ENCODE data around the gene ADCK2.
"Not testable (repeated sequence)": the region's sequence is repeated elsewhere in the genome, so short reads cannot be mapped to it uniquely, and the experiment has no call there.

Gene ADCK2

GRCh38 chr7:140646931-140647647, 25.7 kb upstream of the ADCK2 start:
- DNase-seq (ENCODE audit: low read depth in 2 of 2), result no peak

DNA sequence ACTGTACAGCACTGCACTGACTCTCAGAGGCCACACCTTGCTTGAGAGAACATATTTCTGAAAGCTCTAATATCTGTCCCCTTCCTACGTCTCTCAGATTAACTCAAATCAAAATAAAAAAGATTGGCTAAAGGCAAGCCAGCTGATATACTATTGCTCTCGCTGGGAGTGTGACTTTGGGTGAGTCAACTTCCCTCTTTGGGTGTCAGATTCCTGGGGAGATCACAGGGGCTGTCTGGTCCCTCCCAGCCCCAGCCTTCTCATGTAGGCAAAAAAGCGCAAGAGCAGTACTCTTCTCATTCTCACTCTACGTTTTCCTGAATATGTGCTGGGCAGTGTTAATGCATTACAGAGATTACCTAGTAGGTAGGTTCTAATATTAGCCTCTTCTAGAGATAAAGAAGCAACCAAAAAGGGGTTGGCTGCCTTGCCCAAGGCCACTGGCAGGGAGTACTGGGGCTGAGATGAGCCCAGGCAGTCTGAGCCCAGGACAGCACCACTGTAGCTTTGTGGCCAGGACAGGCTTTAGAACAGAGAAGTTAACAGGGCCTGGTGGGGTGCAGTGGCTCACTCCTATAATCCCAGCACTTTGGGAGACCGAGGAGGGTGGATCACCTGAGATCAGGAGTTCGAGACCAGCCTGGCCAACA, 23.1 kb upstream of the ADCK2 start:
- no peak for DNase-seq (ENCODE audit: low read depth in 2 of 2)

DNA sequence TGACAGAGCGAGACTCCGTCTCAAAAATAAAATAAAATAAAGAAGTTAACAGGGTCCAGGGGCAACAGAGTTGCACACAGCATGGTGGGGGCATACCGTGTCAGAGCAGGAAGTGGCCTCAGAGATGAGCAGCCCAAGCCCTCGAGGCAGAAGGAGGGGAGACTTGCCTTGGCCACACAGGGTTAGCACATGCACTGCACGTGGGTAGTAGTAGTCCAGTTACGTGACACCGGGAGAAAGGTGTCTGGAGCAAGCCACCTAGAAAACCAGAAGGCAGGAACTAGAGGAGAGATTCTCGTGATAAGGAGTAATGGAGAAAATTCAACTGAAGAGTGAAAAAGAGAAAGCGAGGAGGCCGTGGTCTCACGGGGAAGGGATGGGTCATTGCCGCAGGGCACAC, 22.4 kb upstream of the ADCK2 start:
- no peak for DNase-seq (ENCODE audit: low read depth in 2 of 2)

GRCh38 chr7:140653319-140654108, 19.2 kb upstream of the ADCK2 start:
- DNase-seq (ENCODE audit: low read depth in 2 of 2), result peak; percentile 65 to 75

DNA sequence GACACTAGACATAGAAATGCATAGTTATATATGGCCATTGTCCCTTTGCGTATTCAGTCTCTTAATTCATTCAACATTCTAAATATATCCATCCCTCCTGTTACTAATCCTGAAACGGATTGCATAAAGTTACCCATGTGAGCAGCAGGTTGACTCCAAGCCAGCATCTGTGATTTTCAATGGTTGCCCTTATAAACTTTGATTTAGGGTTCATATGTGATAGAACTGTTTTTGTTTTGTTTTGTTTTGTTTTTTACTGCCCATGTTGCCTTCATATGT, 18.7 kb upstream of the ADCK2 start:
- no peak for DNase-seq (ENCODE audit: low read depth in 2 of 2)

DNA sequence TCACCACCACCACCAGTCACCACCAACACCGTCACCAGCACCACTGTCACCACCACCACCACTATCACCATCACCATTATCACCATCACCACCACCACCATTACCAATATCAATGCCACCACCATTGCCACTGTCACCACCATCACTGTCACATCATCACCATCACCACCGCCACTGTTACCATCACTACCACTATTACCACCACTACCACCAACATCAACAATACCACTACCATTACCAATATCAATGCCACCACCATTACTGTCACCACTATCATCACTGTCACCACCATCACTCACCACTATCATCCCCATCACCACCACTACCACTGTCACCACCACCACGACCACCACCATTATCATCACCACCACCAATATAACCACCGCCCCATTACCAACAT, 18.1 kb upstream of the ADCK2 start:
- DNase-seq (ENCODE audit: low read depth in 2 of 2), result no peak

DNA sequence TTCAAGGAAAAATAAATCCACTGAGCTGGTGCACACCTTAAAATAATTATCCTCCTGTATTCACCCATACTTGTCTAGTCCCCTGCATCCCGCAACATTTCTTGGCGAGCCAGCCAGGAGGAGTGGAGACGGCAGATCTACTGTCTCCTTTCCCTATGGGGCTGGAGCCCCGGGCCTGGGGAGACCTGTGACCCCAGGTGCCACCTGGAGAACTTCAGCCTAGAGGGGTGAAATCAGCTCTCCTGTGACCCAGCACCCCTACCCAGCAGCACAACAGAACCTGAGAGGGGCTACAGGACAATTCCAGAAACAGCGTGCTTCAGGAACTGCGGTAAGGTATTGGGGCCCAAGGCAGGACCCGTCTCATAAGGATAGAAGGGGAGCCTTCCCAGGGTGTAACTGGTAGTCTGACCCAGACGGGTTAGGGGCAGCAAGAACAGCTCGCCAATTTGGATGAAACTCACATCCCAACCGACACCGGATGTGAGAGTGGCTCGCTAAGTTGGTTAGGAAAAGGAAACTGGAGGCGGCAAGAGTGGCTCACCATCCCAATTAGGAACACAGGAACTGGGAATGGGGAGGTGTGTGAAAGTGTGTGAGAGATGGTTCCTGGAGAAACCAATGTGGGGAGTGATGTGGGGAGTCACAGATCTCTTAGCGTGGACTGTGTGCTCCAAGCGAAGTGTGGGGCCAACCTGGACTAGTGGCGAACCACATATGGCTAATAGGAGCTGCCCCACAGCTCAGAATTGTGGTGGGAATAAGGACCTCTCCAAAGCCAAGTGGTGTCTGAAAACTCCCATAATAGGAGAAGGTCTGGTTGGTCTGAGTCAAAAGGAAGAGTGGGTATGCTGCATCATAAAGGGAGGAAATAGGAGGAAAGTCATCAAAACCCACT, 17.0 kb upstream of the ADCK2 start:
- DNase-seq (ENCODE audit: low read depth in 2 of 2), result no peak

DNA sequence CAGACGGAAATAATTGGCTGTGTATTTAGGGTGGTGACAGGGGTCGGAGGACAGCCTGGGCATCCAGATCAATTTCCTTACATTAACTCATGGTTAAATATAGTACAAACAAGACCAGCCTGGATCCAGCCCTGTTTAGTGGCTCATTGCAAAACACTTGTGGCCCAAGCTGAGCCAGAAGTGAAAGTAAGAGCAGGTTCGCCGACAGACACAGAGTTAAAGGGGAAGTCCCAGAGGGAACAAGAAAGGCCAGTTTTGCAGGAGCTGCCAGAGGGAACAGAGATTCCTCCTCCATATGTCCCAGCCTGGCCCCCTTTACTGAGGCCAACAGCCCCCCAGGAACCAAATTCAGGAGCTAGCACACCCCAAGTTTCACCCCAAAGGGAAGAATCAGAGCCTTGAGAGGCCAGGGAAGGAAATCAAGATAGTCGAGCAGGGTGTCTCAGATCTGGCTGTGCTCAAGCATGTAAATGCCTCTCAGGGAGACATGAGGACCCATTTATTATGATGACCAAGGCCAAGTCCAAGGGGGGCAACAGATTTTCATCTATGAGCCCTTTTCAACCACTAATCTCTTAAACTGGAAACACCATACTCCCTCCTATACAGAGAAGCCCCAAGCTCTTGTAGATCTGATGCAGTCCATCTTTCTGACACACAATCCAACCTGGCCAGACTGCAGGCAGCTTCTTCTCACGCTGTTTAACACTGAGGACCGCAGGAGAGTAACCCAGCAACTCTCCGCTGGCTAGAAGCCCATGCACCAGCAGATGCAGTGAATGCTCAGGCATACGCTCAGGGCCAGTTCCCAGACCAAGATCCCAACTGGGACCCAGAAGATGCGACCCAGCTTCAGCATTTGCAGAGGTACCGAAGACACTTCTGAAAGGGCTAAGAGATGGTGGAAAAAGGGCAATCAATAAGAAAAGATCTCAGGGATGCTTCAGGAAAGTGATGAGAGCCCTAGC, 15.9 kb upstream of the ADCK2 start:
- DNase-seq (ENCODE audit: low read depth in 2 of 2), result no peak

- DNase-seq (ENCODE audit: low read depth in 2 of 2), result no peak
These were observed 14.9 kb upstream of the ADCK2 start for GRCh38 chr7:140657891-140658290.

GRCh38 chr7:140659856-140660255, 12.9 kb upstream of the ADCK2 start:
- peak in 1 of 2 experiments; percentile 52 for DNase-seq (ENCODE audit: low read depth in 2 of 2)

GRCh38 chr7:140661124-140661523, 11.6 kb upstream of the ADCK2 start:
- no peak for DNase-seq (ENCODE audit: low read depth in 2 of 2)

- DNase-seq (ENCODE audit: low read depth in 2 of 2), result not testable (repeated sequence)
These were observed 9.8 kb upstream of the ADCK2 start for GRCh38 chr7:140662938-140663337.

GRCh38 chr7:140667476-140667875, 5.3 kb upstream of the ADCK2 start:
- no peak for DNase-seq (ENCODE audit: low read depth in 2 of 2)

GRCh38 chr7:140668641-140669040, 4.1 kb upstream of the ADCK2 start:
- no peak for DNase-seq (ENCODE audit: low read depth in 2 of 2)

DNA sequence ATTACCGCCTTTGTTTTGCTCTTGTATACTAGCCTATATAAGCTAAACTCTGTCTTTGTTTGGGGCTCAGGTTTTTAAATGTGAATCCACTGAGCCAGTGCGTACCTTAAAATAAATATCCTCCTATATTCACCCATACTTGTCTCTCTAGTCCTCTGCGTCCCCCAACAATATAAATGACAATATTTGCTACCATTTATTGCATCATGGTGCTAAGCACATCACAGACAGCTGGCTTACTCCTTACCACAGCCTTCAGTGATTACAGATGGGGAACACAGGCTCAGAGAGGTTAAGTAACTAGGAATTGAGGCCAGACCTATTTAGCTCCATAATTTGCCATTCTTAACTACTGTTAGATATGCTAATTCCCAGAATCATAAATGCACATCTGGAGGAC, 3.4 kb upstream of the ADCK2 start:
- DNase-seq (ENCODE audit: low read depth in 2 of 2), result no peak

GRCh38 chr7:140669862-140670261, 2.9 kb upstream of the ADCK2 start:
- not testable (repeated sequence) for DNase-seq (ENCODE audit: low read depth in 2 of 2)

GRCh38 chr7:140670343-140670935, 2.3 kb upstream of the ADCK2 start:
- DNase-seq (ENCODE audit: low read depth in 2 of 2), result no peak

GRCh38 chr7:140671966-140672365, 779 bp upstream of the ADCK2 start:
- no peak for DNase-seq (ENCODE audit: low read depth in 2 of 2)

DNA sequence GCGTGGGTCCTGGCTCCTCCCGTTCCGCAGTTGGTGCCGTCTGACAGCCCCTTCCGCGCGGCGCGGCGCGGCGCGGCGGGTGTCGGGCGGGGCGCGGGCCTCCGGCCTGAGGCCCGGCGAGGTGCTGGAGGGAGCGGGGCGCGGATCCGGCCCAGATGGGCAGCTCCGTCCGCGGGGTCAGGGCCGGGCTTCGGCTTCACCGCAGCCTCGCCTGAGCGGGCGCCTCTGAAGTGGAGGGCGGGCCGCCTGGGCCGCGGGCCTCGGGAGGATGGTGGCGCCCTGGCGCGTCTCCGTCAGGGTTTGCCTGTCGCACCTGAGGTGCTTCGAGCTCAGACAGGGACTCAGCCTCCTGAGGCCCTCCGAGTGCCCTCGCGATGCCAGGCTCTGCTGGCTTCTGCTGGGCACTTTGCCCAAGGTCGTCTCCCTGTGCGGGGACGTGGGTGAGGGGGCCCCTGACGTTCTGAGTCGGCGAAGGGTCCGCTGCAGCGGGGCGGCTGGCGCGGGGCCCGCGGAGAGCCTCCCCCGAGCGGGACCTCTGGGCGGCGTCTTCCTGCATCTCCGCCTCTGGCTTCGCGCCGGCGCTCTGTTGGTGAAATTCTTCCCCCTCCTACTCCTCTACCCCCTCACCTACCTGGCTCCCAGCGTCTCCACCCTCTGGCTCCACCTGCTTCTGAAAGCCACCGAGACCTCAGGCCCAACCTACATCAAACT, 473 bp downstream of the ADCK2 start:
- DNase-seq (ENCODE audit: low read depth in 2 of 2), result no peak

DNA sequence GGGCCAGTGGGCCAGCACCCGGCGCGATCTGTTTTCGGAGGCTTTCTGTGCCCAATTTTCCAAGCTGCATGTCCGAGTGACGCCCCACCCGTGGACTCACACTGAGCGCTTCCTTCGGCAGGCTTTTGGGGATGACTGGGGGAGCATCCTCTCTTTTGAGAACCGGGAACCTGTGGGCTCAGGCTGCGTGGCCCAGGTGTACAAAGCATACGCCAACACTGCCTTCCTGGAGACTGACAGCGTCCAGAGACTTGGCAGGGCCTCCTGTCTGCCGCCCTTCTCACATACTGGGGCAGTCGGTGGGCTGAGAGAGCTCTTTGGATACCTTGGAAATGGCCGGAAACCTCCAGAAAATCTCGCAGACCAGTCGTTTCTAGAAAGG, 1.0 kb downstream of the ADCK2 start:
- DNase-seq (ENCODE audit: low read depth in 2 of 2), result no peak
